HG03103 (cell line): ENCODE measurements around the gene GLS.

Experiments used
- ATAC-seq: cut with Tn5 transposase; IDR thresholded peaks from one replicate; pipeline ENCODE4 v1.9.1; 2021; ENCODE audit warnings: low read depth; ENCODE audit not compliant: unreplicated experiment

Gene GLS

GRCh38 chr2:191009541-191010374 is 129.1 kb downstream of the GLS start:
- no peak for ATAC-seq

GRCh38 chr2:191010887-191011885 is 130.6 kb downstream of the GLS start:
- ATAC-seq = no peak

- no peak for ATAC-seq
Measured at GRCh38 chr2:191012346-191012745, 131.7 kb downstream of the GLS start.

GRCh38 chr2:191012845-191013681 is 132.4 kb downstream of the GLS start:
- no peak for ATAC-seq

GRCh38 chr2:191013682-191013931 is 133.0 kb downstream of the GLS start:
- ATAC-seq = no peak

GRCh38 chr2:191013932-191014652 is 133.5 kb downstream of the GLS start, which contains the start of gene STAT1:
TSS of gene STAT1 (minus strand) at chr2:191014171. CDS start at chr2:191010003, 4,168 bp downstream.
- peak; percentile 80 for ATAC-seq

GRCh38 chr2:191014653-191015020 is 134.0 kb downstream of the GLS start:
- ATAC-seq = no peak
